Stimulated activated CD4-positive, alpha-beta T cell treated with anti-CD3 and anti-CD28 coated beads, Interleukin-1b, Interleukin-23, amount 100 ng/mL, for 24 hours (primary cell): ENCODE results near the gene ICE1.
"Not testable (repeated sequence)": the region's sequence is repeated elsewhere in the genome, so short reads cannot be mapped to it uniquely, and the experiment has no call there.

Source experiments
- DNase-seq, 4 experiments: peaks; one replicate each; pipeline ENCODE4 v3.0.0-alpha.2; 2020; ENCODE audit warnings: low read depth in 4 of 4, low spot score in 1 of 4

The ICE1 gene

GRCh38 chr5:5487585-5488360, 65.3 kb downstream of the ICE1 start:
- no peak for DNase-seq

- no peak for DNase-seq
Observed at GRCh38 chr5:5490774-5491347, 68.4 kb downstream of the ICE1 start.

GRCh38 chr5:5492087-5492933, 69.8 kb downstream of the ICE1 start:
- no peak for DNase-seq

GRCh38 chr5:5492934-5493271, 70.4 kb downstream of the ICE1 start:
- not testable (repeated sequence) for DNase-seq

- peak; percentile 52 to 72 (median 61) for DNase-seq
Observed at GRCh38 chr5:5494489-5495402, 72.3 kb downstream of the ICE1 start.

- DNase-seq: no peak
Observed at GRCh38 chr5:5497152-5497788, 74.8 kb downstream of the ICE1 start.

- no peak for DNase-seq
Observed at GRCh38 chr5:5499442-5499841, 77.0 kb downstream of the ICE1 start.

GRCh38 chr5:5504325-5504724, 81.8 kb downstream of the ICE1 start:
- no peak for DNase-seq

GRCh38 chr5:5505815-5506214, 83.3 kb downstream of the ICE1 start:
- no peak for DNase-seq

GRCh38 chr5:5508391-5508790, 85.9 kb downstream of the ICE1 start:
- DNase-seq: no peak

- no peak for DNase-seq
Observed at GRCh38 chr5:5511904-5512416, 89.5 kb downstream of the ICE1 start.

GRCh38 chr5:5512543-5512942, 90.1 kb downstream of the ICE1 start:
- DNase-seq: no peak

GRCh38 chr5:5520622-5521021, 98.1 kb downstream of the ICE1 start:
- not testable (repeated sequence) for DNase-seq

GRCh38 chr5:5521029-5521428, 98.6 kb downstream of the ICE1 start:
- no peak for DNase-seq

- DNase-seq: no peak
Observed at GRCh38 chr5:5521478-5521877, 99.0 kb downstream of the ICE1 start.

- DNase-seq: no peak
Observed at GRCh38 chr5:5522336-5522735, 99.9 kb downstream of the ICE1 start.

GRCh38 chr5:5523066-5523505, 100.6 kb downstream of the ICE1 start:
- no peak for DNase-seq

- DNase-seq: no peak
Observed at GRCh38 chr5:5524327-5524726, 101.8 kb downstream of the ICE1 start.

- no peak for DNase-seq
Observed at GRCh38 chr5:5531371-5531770, 108.9 kb downstream of the ICE1 start.
